Left lung (tissue), 10 donors: Measurements from ENCODE around the gene ZC3H8. TPM values are rescaled to one million over a fixed set of nuclear protein-coding genes. Genes with fewer than 3 reads are reported as not detected.

Source experiments
- ATAC-seq: fragments of 200-7000 bp; cut with Tn5 transposase; one replicate; pipeline ENCODE4 v1.9.1; 2020; ENCODE audit warnings: moderate library complexity
- DNase-seq, 4 donors: peaks; one replicate each; pipeline ENCODE4 v3.0.0-alpha.2; 2013 to 2020
- H3K27ac ChIP-seq, 2 donors: fragments of 200-600 bp; sonication (generic) in 1 of 2; one replicate each; pipeline versions ENCODE4 v1.5.0 to v1.8.0; 2020 to 2021
- H3K27me3 ChIP-seq, 2 donors: fragments of 200-600 bp; sonication (generic) in 1 of 2; one replicate each; pipeline versions ENCODE4 v1.5.0 to v1.8.0; 2020 to 2021
- H3K36me3 ChIP-seq, 2 donors: fragments of 200-600 bp; sonication (generic) in 1 of 2; one replicate each; pipeline versions ENCODE4 v1.5.0 to v1.8.0; 2020 to 2021
- H3K4me1 ChIP-seq, 2 donors: fragments of 200-600 bp; one replicate each; pipeline ENCODE4 v1.8.0; 2021
- H3K4me3 ChIP-seq, 2 donors: fragments of 200-600 bp; sonication (generic) in 1 of 2; one replicate each; pipeline versions ENCODE4 v1.5.0 to v1.8.0; 2020 to 2021; ENCODE audit warnings: mild to moderate bottlenecking in 1 of 2
- H3K9me3 ChIP-seq, 2 donors: fragments of 200-600 bp; sonication (generic) in 1 of 2; one replicate each; pipeline versions ENCODE4 v1.5.0 to v1.8.0; 2020 to 2021
- intact Hi-C, 2 donors: fragments of 100-400 bp; cut with DNase I; formaldehyde crosslinking; loops; one replicate each; pipeline versions ENCODE4 v1.11.2 to v1.14.2; 2022
- polyA plus RNA-seq, 6 donors: library from polyadenylated mRNA; unstranded; fragments of 120-200 nt; gene quantifications; one replicate each; pipeline ENCODE4 v1.2.1, GENCODE V29; 2013; ENCODE audit not compliant: insufficient read length in 6 of 6
- total RNA-seq, 2 donors: library from RNA; stranded (reverse); fragmentation: NEBNext Ultra II Directional; extraction: Animal tissue kit (Norgen Biotek cat#: 25700); gene quantifications; one replicate each; pipeline ENCODE4 v1.2.1, GENCODE V29; 2021
- TF ChIP-seq, protein P1 (sequence below), 2 donors: fragments of 200-600 bp; sonication (generic) in 1 of 2; IDR thresholded peaks; one replicate each; pipeline versions ENCODE4 v1.5.0 to v1.8.0; 2021; ENCODE audit warnings: antibody characterized with exemption in 2 of 2
- donor health status: DM: no; HTN: yes; CAD: no.
- donor health status: DM: no; HTN: no; CAD: no.

Gene ZC3H8
- total and polyA plus RNA-seq, 8 donors = 4.5 to 29.4 (median 21.4) TPM

DNA sequence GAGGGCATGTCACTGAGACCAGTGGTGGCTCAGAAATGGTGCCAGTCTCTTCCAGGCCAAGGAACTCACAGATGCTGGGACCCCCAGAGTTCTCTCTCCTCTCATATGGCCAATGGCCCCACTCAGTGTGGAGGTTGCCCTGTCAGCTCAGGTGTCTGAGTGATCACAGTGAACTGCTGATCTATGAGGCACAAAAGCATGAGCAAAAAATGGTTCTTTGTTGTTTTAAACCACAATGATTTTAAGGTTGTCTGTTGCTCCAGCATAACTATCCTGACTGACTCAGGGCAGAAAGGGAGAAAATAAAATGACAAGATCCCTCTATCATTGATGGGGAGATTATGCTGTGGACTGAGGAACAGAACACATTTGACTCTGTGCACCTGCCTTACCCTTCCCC lies 58.9 kb downstream of the ZC3H8 start:
- DNase-seq = no peak
- no peaks in the 10 kb centered on the region for H3K27me3 ChIP-seq
- H3K9me3 ChIP-seq = no peaks in the 10 kb centered on the region
- no peak for ATAC-seq
- TF ChIP-seq, protein P1, sequence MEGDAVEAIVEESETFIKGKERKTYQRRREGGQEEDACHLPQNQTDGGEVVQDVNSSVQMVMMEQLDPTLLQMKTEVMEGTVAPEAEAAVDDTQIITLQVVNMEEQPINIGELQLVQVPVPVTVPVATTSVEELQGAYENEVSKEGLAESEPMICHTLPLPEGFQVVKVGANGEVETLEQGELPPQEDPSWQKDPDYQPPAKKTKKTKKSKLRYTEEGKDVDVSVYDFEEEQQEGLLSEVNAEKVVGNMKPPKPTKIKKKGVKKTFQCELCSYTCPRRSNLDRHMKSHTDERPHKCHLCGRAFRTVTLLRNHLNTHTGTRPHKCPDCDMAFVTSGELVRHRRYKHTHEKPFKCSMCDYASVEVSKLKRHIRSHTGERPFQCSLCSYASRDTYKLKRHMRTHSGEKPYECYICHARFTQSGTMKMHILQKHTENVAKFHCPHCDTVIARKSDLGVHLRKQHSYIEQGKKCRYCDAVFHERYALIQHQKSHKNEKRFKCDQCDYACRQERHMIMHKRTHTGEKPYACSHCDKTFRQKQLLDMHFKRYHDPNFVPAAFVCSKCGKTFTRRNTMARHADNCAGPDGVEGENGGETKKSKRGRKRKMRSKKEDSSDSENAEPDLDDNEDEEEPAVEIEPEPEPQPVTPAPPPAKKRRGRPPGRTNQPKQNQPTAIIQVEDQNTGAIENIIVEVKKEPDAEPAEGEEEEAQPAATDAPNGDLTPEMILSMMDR (IDR thresholded peaks at IDR 0.05) = no peak
- no peaks in the 10 kb centered on the region for H3K36me3 ChIP-seq
- no peaks in the 10 kb centered on the region for H3K4me1 ChIP-seq
- H3K4me3 ChIP-seq = no peak overlapping the region
- H3K27ac ChIP-seq = no peak overlapping the region
- intact Hi-C loops = no loop called here

DNA sequence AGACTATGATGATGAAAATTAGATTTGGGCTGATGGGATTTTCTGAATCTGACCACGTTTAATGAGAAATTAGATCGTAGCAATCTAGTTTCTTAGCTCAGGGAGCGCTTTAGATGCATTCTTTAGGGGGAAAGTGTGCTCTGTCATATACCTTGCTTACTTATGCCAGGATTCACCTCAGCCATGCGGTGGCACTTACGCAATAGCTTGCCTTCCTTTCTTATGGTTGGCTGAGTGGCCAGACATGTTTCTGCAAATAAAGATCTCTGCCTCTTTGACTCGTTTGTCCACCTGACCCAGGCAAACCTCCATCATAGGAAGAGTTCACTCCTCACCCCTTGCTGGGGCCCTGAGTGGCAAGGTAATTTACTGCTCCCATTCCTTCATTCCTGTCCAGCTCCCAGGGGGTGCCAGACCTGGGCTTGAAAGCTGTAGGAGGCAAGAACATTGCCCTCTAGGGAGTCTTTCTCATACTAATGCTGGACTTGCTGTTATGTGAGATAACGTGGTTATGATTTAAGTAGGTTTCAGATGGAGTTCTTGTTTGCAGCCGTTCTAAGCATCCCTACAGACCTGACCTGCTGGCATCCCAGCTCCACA lies 59.6 kb downstream of the ZC3H8 start:
- no peak overlapping the region for H3K27ac ChIP-seq
- DNase-seq (no peak), ATAC-seq (no peak)
- H3K9me3 ChIP-seq = no peaks in the 10 kb centered on the region
- no peaks in the 10 kb centered on the region for H3K27me3 ChIP-seq
- H3K4me1 ChIP-seq = no peaks in the 10 kb centered on the region
- no peaks in the 10 kb centered on the region for H3K36me3 ChIP-seq
- H3K4me3 ChIP-seq = no peak overlapping the region
- intact Hi-C loops = no loop called here
- TF ChIP-seq, protein P1 (IDR thresholded peaks at IDR 0.05) = no peak

DNA sequence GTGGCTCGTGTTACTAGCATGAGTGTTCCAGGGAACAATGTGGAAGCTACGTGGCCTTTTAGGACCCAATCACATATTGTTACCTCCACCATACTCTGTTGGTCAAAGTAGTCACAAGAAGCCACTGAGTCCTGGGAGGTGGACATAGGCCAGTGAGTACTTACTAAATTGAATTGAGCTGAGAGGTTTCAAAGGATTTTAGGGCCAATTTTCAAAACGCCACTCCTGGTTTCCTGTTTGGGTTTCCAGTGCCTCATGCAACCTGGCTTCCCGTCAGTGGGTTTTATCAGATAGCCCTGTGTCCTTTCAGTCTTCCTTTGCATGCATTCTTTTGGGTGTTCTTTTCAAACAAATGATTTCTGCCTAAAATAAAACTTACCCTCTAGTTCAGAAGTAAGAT lies 60.4 kb downstream of the ZC3H8 start:
- TF ChIP-seq, protein P1 (IDR thresholded peaks at IDR 0.05) = no peak
- intact Hi-C loops = no loop called here
- no peak for ATAC-seq
- Histone ChIP-seq H3K36me3 (no peaks in the 10 kb centered on the region), H3K27ac (no peak overlapping the region), H3K4me3 (no peak overlapping the region), H3K9me3 (no peaks in the 10 kb centered on the region), H3K4me1 (no peaks in the 10 kb centered on the region), H3K27me3 (no peaks in the 10 kb centered on the region)
- no peak for DNase-seq

DNA sequence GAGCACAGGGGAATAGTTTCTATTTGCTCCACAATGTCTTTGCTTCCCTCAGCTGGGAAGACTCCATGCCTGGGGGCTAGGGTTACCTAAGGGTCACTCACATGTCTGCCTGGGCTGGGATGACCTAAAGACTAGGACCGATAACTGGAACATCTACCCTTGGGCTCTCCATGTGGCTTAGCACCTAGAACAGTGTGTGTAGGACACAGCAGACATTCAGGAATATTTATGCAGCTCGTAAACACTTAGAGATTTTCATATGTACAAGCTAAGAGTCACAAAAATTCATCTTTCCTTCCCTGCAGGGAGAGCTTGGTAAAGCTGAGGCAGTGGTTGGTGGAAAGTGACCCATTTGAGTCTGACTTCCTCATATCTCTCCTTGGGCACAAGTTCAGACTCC lies 60.8 kb downstream of the ZC3H8 start:
- intact Hi-C loops = no loop called here
- ATAC-seq = no peak

DNA sequence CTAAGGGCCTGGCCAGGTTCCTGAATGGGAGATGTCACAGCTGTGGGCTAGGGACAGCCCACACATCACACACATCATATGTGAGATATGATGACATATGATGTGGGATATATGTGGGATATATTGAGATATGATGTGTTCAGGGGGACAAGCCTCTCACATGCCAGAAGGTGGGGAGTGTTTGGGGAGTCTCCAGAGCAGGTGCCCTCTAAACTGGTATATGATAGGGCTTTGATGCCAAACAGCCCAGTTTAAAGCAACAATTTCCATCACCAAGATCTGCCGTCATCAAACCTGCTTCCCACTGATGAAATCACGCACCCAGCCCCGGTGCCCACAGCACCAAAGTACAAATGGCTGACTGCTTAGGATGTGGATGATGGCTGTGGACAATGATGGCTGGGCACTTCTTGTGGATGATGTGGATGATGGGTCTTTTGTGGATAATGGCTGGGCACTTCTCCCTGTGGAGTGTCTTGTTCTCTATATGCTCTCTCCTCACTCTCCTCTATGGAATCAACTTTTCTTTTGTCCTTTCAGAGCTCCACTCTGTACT lies 65.8 kb downstream of the ZC3H8 start:
- Histone ChIP-seq H3K4me3 (no peak overlapping the region), H3K27ac (no peak overlapping the region), H3K4me1 (no peaks in the 10 kb centered on the region), H3K27me3 (no peaks in the 10 kb centered on the region), H3K36me3 (no peaks in the 10 kb centered on the region), H3K9me3 (no peaks in the 10 kb centered on the region)
- intact Hi-C loops = no loop called here
- TF ChIP-seq, protein P1 (IDR thresholded peaks at IDR 0.05) = no peak
- ATAC-seq (no peak), DNase-seq (no peak)

More for the DNA sequence above, 60.8 kb downstream of the ZC3H8 start:
- Histone ChIP-seq H3K36me3 (no peaks in the 10 kb centered on the region), H3K4me1 (no peaks in the 10 kb centered on the region), H3K9me3 (no peaks in the 10 kb centered on the region), H3K27ac (no peak overlapping the region), H3K4me3 (no peak overlapping the region), H3K27me3 (no peaks in the 10 kb centered on the region)
- DNase-seq = no peak
- TF ChIP-seq, protein P1 (IDR thresholded peaks at IDR 0.05) = no peak
